Ovary (tissue), 3 donors: ENCODE data around the gene IAH1.

Experiments
- EP300 ChIP-seq: sonication (generic); formaldehyde crosslinking; IDR thresholded peaks from one replicate; pipeline ENCODE4 v1.6.1; 2017; ENCODE audit warnings: antibody characterized with exemption
- POLR2A ChIP-seq: fragments of 450-650 bp; IDR thresholded peaks from one replicate; pipeline ENCODE4 v1.6.1; 2017; ENCODE audit warnings: antibody characterized with exemption, mild to moderate bottlenecking, moderate library complexity
- TF ChIP-seq, protein P1 (sequence below), 3 donors: fragments of 450-650 bp in 2 of 3; fragments of 200-600 bp in 1 of 3; IDR thresholded peaks; one replicate each; pipeline versions ENCODE4 v1.5.1 to v1.8.0; 2016 to 2022; ENCODE audit warnings: antibody characterized with exemption in 3 of 3, mild to moderate bottlenecking in 1 of 3
- donor health status: DM: no; HTN: no; CAD: no.

- TF ChIP-seq EP300, result no peak
- no peak for TF ChIP-seq POLR2A
- TF ChIP-seq, protein P1, sequence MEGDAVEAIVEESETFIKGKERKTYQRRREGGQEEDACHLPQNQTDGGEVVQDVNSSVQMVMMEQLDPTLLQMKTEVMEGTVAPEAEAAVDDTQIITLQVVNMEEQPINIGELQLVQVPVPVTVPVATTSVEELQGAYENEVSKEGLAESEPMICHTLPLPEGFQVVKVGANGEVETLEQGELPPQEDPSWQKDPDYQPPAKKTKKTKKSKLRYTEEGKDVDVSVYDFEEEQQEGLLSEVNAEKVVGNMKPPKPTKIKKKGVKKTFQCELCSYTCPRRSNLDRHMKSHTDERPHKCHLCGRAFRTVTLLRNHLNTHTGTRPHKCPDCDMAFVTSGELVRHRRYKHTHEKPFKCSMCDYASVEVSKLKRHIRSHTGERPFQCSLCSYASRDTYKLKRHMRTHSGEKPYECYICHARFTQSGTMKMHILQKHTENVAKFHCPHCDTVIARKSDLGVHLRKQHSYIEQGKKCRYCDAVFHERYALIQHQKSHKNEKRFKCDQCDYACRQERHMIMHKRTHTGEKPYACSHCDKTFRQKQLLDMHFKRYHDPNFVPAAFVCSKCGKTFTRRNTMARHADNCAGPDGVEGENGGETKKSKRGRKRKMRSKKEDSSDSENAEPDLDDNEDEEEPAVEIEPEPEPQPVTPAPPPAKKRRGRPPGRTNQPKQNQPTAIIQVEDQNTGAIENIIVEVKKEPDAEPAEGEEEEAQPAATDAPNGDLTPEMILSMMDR (IDR thresholded peaks at IDR 0.05), result no peak
These were observed 23.1 kb upstream of the IAH1 start for GRCh38 chr2:9451231-9451630.
